ENCODE data around the gene ANKRD10.

DNA sequence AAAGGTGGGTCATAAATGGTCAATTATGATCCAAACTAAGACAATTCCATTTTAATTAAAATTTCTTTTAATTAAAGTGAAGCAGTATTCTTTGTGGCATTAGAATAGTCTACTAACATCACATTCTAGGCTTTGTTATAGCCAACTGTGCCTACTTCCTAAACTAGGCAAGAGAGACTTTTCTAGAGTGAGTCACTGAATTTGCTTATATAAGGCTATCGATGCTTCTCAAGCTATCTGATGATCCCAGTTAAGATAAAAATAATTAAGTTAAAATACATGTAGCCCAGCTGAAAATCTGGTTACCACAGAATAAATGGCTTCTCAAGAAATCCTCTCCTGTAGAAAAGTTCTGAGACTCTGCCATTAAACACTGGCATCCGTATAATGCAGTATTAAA is 12.5 kb downstream of the ANKRD10 start:
- TF ChIP-seq GATA3 (IDR thresholded peaks at IDR 0.05; ENCODE audit: low read depth, low read length) = no peak
- no peak for TF ChIP-seq GATA2 (IDR thresholded peaks at IDR 0.05; ENCODE audit: low read depth, low read length)

Data from SH-SY5Y (cell line).